K562 (cell line): ENCODE measurements around the gene RPLP2. TPM values are rescaled to one million over a fixed set of nuclear protein-coding genes. Genes with fewer than 3 reads are reported as not detected.
A peak's percentile ranks its signal among the peaks of the same experiment; 100 is the strongest.

Experiments used
- ARID4B ChIP-seq: sonication (generic); formaldehyde crosslinking; IDR thresholded peaks from 2 replicates; pipeline ENCODE4 v1.8.0; 2022; ENCODE audit warnings: mild to moderate bottlenecking, missing genetic modification reagents
- CAMTA2 ChIP-seq: fragments of 250-450 bp; sonication (Bioruptor Pico); conservative IDR thresholded peaks from 2 replicates; pipeline ENCODE4 v1.5.1; 2022
- E2F6 ChIP-seq, 2 experiments: IDR thresholded peaks; 2 replicates each; pipeline ENCODE4 v1.6.1; 2011; ENCODE audit warnings: borderline replicate concordance in 1 of 2, control low read depth in 1 of 2, low read depth in 1 of 2, low read length in 1 of 2, mild to moderate bottlenecking in 1 of 2, mixed read lengths in 1 of 2, moderate library complexity in 1 of 2; ENCODE audit not compliant: insufficient read depth in 1 of 2, insufficient read length in 1 of 2, poor library complexity in 1 of 2, severe bottlenecking in 1 of 2; ENCODE audit errors: extremely low read depth in 1 of 2
- FOXO4 ChIP-seq: fragments of 450-650 bp; formaldehyde crosslinking; IDR thresholded peaks from 2 replicates; pipeline ENCODE4 v1.4.0; 2020; ENCODE audit warnings: mild to moderate bottlenecking, moderate library complexity
- HIVEP1 ChIP-seq: fragments of 250-450 bp; sonication (Bioruptor Pico); IDR thresholded peaks from 2 replicates; pipeline ENCODE4 v1.4.0; 2020; ENCODE audit warnings: mild to moderate bottlenecking
- PKNOX1 ChIP-seq: fragments of 450-650 bp; IDR thresholded peaks from 2 replicates; pipeline ENCODE4 v1.6.1; 2016
- TOE1 ChIP-seq, 2 experiments: fragments of 450-650 bp in 1 of 2; sonication (generic) in 1 of 2; formaldehyde crosslinking in 1 of 2; IDR thresholded peaks; 2 replicates each; pipeline versions ENCODE4 v1.7.1 to v1.8.0; 2016 to 2022; ENCODE audit warnings: borderline replicate concordance in 2 of 2, mild to moderate bottlenecking in 2 of 2, antibody characterized with exemption in 1 of 2, inconsistent platforms in 1 of 2, low read depth in 1 of 2, missing genetic modification reagents in 1 of 2, moderate library complexity in 1 of 2
- ZBTB2 ChIP-seq: fragments of 450-650 bp; IDR thresholded peaks from 2 replicates; pipeline ENCODE4 v1.6.1; 2016; ENCODE audit warnings: antibody characterized with exemption
- ZBTB34 ChIP-seq: fragments of 250-450 bp; sonication (Bioruptor Pico); IDR thresholded peaks from 2 replicates; pipeline ENCODE4 v1.8.0; 2021; ENCODE audit warnings: mild to moderate bottlenecking, moderate library complexity
- ZC3H8 ChIP-seq: fragments of 450-650 bp; IDR thresholded peaks from 2 replicates; pipeline ENCODE4 v1.6.1; 2017
- ZNF253 ChIP-seq: fragments of 250-450 bp; sonication (Bioruptor Pico); conservative IDR thresholded peaks from 2 replicates; pipeline ENCODE4 v1.6.1; 2021; ENCODE audit warnings: mild to moderate bottlenecking
- ZNF431 ChIP-seq: sonication (generic); formaldehyde crosslinking; IDR thresholded peaks from 2 replicates; pipeline ENCODE4 v1.8.0; 2022; ENCODE audit warnings: mild to moderate bottlenecking, missing genetic modification reagents
- polyA plus RNA-seq, 8 experiments: library from polyadenylated mRNA; depleted of rRNA in 4 of 8; stranded (reverse) in 5 of 8; unstranded in 3 of 8; fragments of >200 nt; fragmentation: Nextera tagmentation in 2 of 8; fragmentation: Illumina TruSeq in 1 of 8; extraction: Ambion mirVana in 2 of 8; extraction: Trizol in 1 of 8; gene quantifications; 2 replicates each; pipeline versions ENCODE4 v1.2.1 to v1.2.3, GENCODE V29; 2011 to 2014; ENCODE audit warnings: inconsistent platforms in 1 of 8, missing spikeins in 1 of 8
- total RNA-seq, 7 experiments: library from RNA; depleted of rRNA in 6 of 7; stranded (reverse); fragments of >200 nt in 6 of 7; fragmentation: Illumina TruSeq in 2 of 7; extraction: Trizol in 2 of 7; gene quantifications; 2 replicates each; pipeline versions ENCODE4 v1.2.1 to v1.2.3, GENCODE V29; 2011 to 2021; ENCODE audit warnings: low replicate concordance in 1 of 7

The RPLP2 gene
- total and polyA plus RNA-seq, 9 of the 15 experiments (the other 6 are each of a cell fraction or from before 2014, with no cell fraction given) = 528 to 3,807 (median 1,633) TPM

- TF ChIP-seq ZNF431 (CRISPR knock-in tag) (no peak), ZC3H8 (no peak), ZBTB34 (CRISPR knock-in tag) (no peak), CAMTA2 (peak; percentile 86; the same call in 1 of the 2 replicates), PKNOX1 (no peak), ZNF253 (CRISPR knock-in tag) (0 out of 2 replicates have a peak, but pooled peaks have one; percentile 53), HIVEP1 (CRISPR knock-in tag) (no peak), E2F6 (IDR thresholded peaks at IDR 0.05; ENCODE audit: borderline replicate concordance in 1 of 2, extremely low read depth in 1 of 2, insufficient read depth in 1 of 2, insufficient read length in 1 of 2, low read depth in 1 of 2, low read length in 1 of 2, poor library complexity in 1 of 2, severe bottlenecking in 1 of 2) (no peak), ARID4B (no peak), TOE1 (IDR thresholded peaks at IDR 0.05; ENCODE audit: borderline replicate concordance) (peak; percentile 23; the same call in 1 of the 2 replicates), TOE1 (CRISPR knock-in tag; IDR thresholded peaks at IDR 0.05; ENCODE audit: borderline replicate concordance, low read depth) (no peak), FOXO4 (peak; percentile 53; the same call in 1 of the 2 replicates), ZBTB2 (no peak)
Observed at GRCh38 chr11:765025-765801, 44.6 kb upstream of the RPLP2 start (continued).
